Measurements from ENCODE around the gene ZNRF3.

Gene ZNRF3

GRCh38 chr22:28978863-28979796, 95.8 kb downstream of the ZNRF3 start:
- no peak overlapping the region for H2AFZ ChIP-seq (ENCODE audit: low read depth, low read length)
- DNase-seq (no peak), ATAC-seq (ENCODE audit: insufficient read depth, low read depth) (no peak)
- H3K4me3 ChIP-seq (ENCODE audit: low read depth in 1 of 2, low read length in 2 of 2): no peak overlapping the region
- H3K36me3 ChIP-seq (ENCODE audit: insufficient read depth, low read length): no peaks in the 10 kb centered on the region
- no peaks in the 10 kb centered on the region for H3K4me1 ChIP-seq (ENCODE audit: insufficient read depth, low read length)
- H3K9ac ChIP-seq (ENCODE audit: low read depth, low read length): no peak overlapping the region
- H3K27ac ChIP-seq (ENCODE audit: low read length): no peak overlapping the region
- peaks cover 58% of the 10 kb centered on the region for H4K20me1 ChIP-seq (ENCODE audit: insufficient read depth, low read length)
- H3K9me3 ChIP-seq (ENCODE audit: insufficient read depth, low read length, severe bottlenecking): no peaks in the 10 kb centered on the region
- peaks cover 9% of the 10 kb centered on the region for H3K27me3 ChIP-seq (ENCODE audit: insufficient read depth, low read length, poor library complexity)
- no peak overlapping the region for H3K4me2 ChIP-seq (ENCODE audit: insufficient read depth, low read length)
- no peak for TF ChIP-seq CTCF (IDR thresholded peaks at IDR 0.05; ENCODE audit: borderline replicate concordance, extremely low read depth, low read length, poor library complexity, severe bottlenecking)
- TF ChIP-seq EZH2 (IDR thresholded peaks at IDR 0.05; ENCODE audit: borderline replicate concordance, low read depth, low read length, severe bottlenecking): no peak
- no peaks in the 10 kb centered on the region for H3K79me2 ChIP-seq (ENCODE audit: insufficient read depth, low read length)

DNA sequence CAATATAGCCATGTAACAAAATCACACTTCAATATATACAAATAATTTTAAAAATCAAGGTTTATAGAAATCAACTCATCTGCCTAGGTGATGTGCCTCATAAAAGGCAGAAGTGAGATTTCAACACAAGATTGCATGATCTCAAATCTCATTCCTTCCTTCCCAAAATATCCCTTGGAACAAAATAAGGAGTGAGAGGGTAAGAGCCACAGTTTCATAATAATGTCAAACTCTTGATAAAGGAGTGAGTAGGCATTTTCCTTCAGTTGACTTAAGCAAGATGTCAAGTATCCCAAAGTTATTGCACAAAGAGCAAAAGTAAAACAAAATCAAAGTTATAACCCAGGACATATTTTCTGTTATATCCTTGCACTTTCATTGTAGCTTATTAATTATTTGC, 97.0 kb downstream of the ZNRF3 start:
- DNase-seq (no peak), ATAC-seq (ENCODE audit: insufficient read depth, low read depth) (no peak)
- H3K9ac ChIP-seq (ENCODE audit: low read depth, low read length): no peak overlapping the region
- no peak overlapping the region for H3K27ac ChIP-seq (ENCODE audit: low read length)
- H3K36me3 ChIP-seq (ENCODE audit: insufficient read depth, low read length): no peaks in the 10 kb centered on the region
- peaks cover 56% of the 10 kb centered on the region for H4K20me1 ChIP-seq (ENCODE audit: insufficient read depth, low read length)
- H3K4me2 ChIP-seq (ENCODE audit: insufficient read depth, low read length): no peak overlapping the region
- no peaks in the 10 kb centered on the region for H3K4me1 ChIP-seq (ENCODE audit: insufficient read depth, low read length)
- peaks cover 6% of the 10 kb centered on the region for H3K27me3 ChIP-seq (ENCODE audit: insufficient read depth, low read length, poor library complexity)
- H3K9me3 ChIP-seq (ENCODE audit: insufficient read depth, low read length, severe bottlenecking): no peaks in the 10 kb centered on the region
- H3K4me3 ChIP-seq (ENCODE audit: low read depth in 1 of 2, low read length in 2 of 2): no peak overlapping the region
- H3K79me2 ChIP-seq (ENCODE audit: insufficient read depth, low read length): no peaks in the 10 kb centered on the region
- H2AFZ ChIP-seq (ENCODE audit: low read depth, low read length): no peak overlapping the region
- no peak for TF ChIP-seq CTCF (IDR thresholded peaks at IDR 0.05; ENCODE audit: borderline replicate concordance, extremely low read depth, low read length, poor library complexity, severe bottlenecking)
- no peak for TF ChIP-seq EZH2 (IDR thresholded peaks at IDR 0.05; ENCODE audit: borderline replicate concordance, low read depth, low read length, severe bottlenecking)

- H3K36me3 ChIP-seq (ENCODE audit: insufficient read depth, low read length): no peaks in the 10 kb centered on the region; the same call in 1 of the 2 replicates
- no peaks in the 10 kb centered on the region for H3K79me2 ChIP-seq (ENCODE audit: insufficient read depth, low read length)
- H3K9ac ChIP-seq (ENCODE audit: low read depth, low read length): no peak overlapping the region
- H3K27ac ChIP-seq (ENCODE audit: low read length): no peak overlapping the region
- no peak overlapping the region for H3K4me3 ChIP-seq (ENCODE audit: low read depth in 1 of 2, low read length in 2 of 2)
- ATAC-seq (ENCODE audit: insufficient read depth, low read depth): no peak
- peaks cover 45% of the 10 kb centered on the region for H4K20me1 ChIP-seq (ENCODE audit: insufficient read depth, low read length)
- H3K4me2 ChIP-seq (ENCODE audit: insufficient read depth, low read length): no peak overlapping the region
- TF ChIP-seq EZH2 (IDR thresholded peaks at IDR 0.05; ENCODE audit: borderline replicate concordance, low read depth, low read length, severe bottlenecking) (no peak), CTCF (IDR thresholded peaks at IDR 0.05; ENCODE audit: borderline replicate concordance, extremely low read depth, low read length, poor library complexity, severe bottlenecking) (no peak)
- H2AFZ ChIP-seq (ENCODE audit: low read depth, low read length): no peak overlapping the region
- H3K27me3 ChIP-seq (ENCODE audit: insufficient read depth, low read length, poor library complexity): peaks cover 5% of the 10 kb centered on the region
- no peaks in the 10 kb centered on the region for H3K4me1 ChIP-seq (ENCODE audit: insufficient read depth, low read length)
- no peaks in the 10 kb centered on the region for H3K9me3 ChIP-seq (ENCODE audit: insufficient read depth, low read length, severe bottlenecking)
- DNase-seq: no peak
These were observed 98.6 kb downstream of the ZNRF3 start for GRCh38 chr22:28981818-28982499.
